A673 (cell line): Measurements from ENCODE around the gene GPR37. TPM values are rescaled to one million over a fixed set of nuclear protein-coding genes. Genes with fewer than 3 reads are reported as not detected.

ENCODE experiments used
- BruUV-seq: library from RNA; stranded (reverse); fragments of 400-500 nt; replicated peaks from 2 replicates; lab custom pipeline; 2021; lab: Mats Ljungman, UMichigan
- CTCF ChIA-PET: fragments of 300-600 bp; sonication (Branson Sonifier 250); formaldehyde crosslinking; loops from one replicate; lab custom pipeline; 2022; ENCODE audit warnings: antibody characterized with exemption; lab: Charles Lee
- POLR2A ChIA-PET: fragments of 300-600 bp; sonication (Branson Sonifier 250); formaldehyde crosslinking; loops from one replicate; lab custom pipeline; 2022; ENCODE audit warnings: antibody characterized with exemption; ENCODE audit not compliant: low non-redundant PET; lab: Charles Lee
- DNase-seq: peaks from one replicate; pipeline ENCODE4 v3.0.0-alpha.2; 2015; ENCODE audit warnings: low spot score
- H3K27ac ChIP-seq: fragments of 200-600 bp; sonication (generic); 2 replicates; pipeline ENCODE4 v1.5.1; 2016; ENCODE audit warnings: mixed run types, low read depth, mild to moderate bottlenecking, mixed read lengths, antibody characterized with exemption, low read length; ENCODE audit not compliant: poor library complexity, severe bottlenecking
- H3K27me3 ChIP-seq: fragments of 200-600 bp; sonication (generic); replicated peaks from 2 replicates; pipeline ENCODE4 v1.6.1; 2017; ENCODE audit warnings: mixed run types, low read depth, mild to moderate bottlenecking, mixed read lengths, antibody characterized with exemption, low read length; ENCODE audit not compliant: insufficient read depth, poor library complexity
- H3K36me3 ChIP-seq: fragments of 200-600 bp; sonication (generic); 2 replicates; pipeline ENCODE4 v1.6.1; 2016; ENCODE audit warnings: mixed run types, mild to moderate bottlenecking, mixed read lengths, antibody characterized with exemption, low read length; ENCODE audit not compliant: insufficient read depth, poor library complexity, severe bottlenecking
- H3K4me1 ChIP-seq: fragments of 200-600 bp; sonication (generic); 2 replicates; pipeline ENCODE4 v1.6.1; 2017; ENCODE audit warnings: mixed run types, mild to moderate bottlenecking, mixed read lengths, antibody characterized with exemption, low read length; ENCODE audit not compliant: insufficient read depth, poor library complexity, severe bottlenecking
- H3K4me3 ChIP-seq: fragments of 200-600 bp; sonication (generic); 2 replicates; pipeline ENCODE4 v1.5.1; 2016; ENCODE audit warnings: low read depth, mixed run types, mild to moderate bottlenecking, mixed read lengths, low read length; ENCODE audit not compliant: poor library complexity, severe bottlenecking
- H3K9me3 ChIP-seq: fragments of 200-600 bp; sonication (generic); 2 replicates; pipeline ENCODE4 v1.6.1; 2016; ENCODE audit warnings: mixed run types, low read depth, mild to moderate bottlenecking, mixed read lengths, antibody characterized with exemption, low read length; ENCODE audit not compliant: poor library complexity, severe bottlenecking
- CTCF ChIP-seq: fragments of 300-800, 200-600 bp; sonication (generic); conservative IDR thresholded peaks from 2 replicates; pipeline ENCODE4 v1.5.1; 2017; ENCODE audit warnings: low read depth, mild to moderate bottlenecking, antibody characterized with exemption, low read length, moderate library complexity, mixed read lengths
- EZH2 ChIP-seq: fragments of 200-600 bp; sonication (generic); IDR thresholded peaks from 2 replicates; pipeline ENCODE4 v1.6.1; 2017; ENCODE audit warnings: borderline replicate concordance, low read depth, mild to moderate bottlenecking, mixed read lengths, antibody characterized with exemption, low read length; ENCODE audit not compliant: poor library complexity, severe bottlenecking
- intact Hi-C: fragments of 100-400 bp; cut with micrococcal nuclease; formaldehyde crosslinking; loops from one replicate; pipeline ENCODE4 v1.10.0; 2022; ENCODE audit not compliant: unreplicated experiment
- total RNA-seq: library from RNA; stranded (reverse); gene quantifications from 2 replicates; pipeline ENCODE4 v1.2.3, GENCODE V29; 2021

The GPR37 gene
- total RNA-seq, 1 experiment from 2014 or later = 0.67 TPM

DNA sequence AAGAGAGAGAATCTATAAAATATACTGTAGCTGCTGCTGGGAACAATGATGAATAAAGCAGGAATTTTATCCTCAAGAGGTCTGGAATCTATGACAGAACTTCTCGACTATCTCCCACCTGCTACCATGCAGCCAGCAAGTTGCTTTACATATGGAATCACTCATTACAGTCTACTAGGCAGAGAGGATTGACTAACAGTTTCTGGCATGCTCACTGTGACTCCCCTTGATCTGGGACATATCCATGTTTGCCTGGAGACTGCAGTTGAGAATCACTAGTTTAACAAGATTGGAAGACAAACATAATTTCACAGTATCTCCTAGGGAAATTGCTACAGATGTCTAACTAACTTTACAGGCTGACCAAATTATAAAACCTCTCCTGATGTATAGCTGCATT, 13.3 kb downstream of the GPR37 start:
- no peak for DNase-seq
- POLR2A ChIA-PET = no interaction called here
- Histone ChIP-seq H3K4me1 (no peaks in the 10 kb centered on the region), H3K4me3 (no peak overlapping the region), H3K36me3 (no peaks in the 10 kb centered on the region), H3K9me3 (no peaks in the 10 kb centered on the region), H3K27me3 (no peaks in the 10 kb centered on the region), H3K27ac (no peak overlapping the region)
- TF ChIP-seq CTCF (no peak), EZH2 (no peak)
- CTCF ChIA-PET = no interaction called here
- intact Hi-C loops = no loop called here
- no TSS peak for BruUV-seq

GRCh38 chr7:124751027-124751426, 14.6 kb downstream of the GPR37 start:
- POLR2A ChIA-PET = no interaction called here
- no peak overlapping the region for H3K27ac ChIP-seq
- no peaks in the 10 kb centered on the region for H3K9me3 ChIP-seq
- intact Hi-C loops = no loop called here
- DNase-seq = no peak
- no peaks in the 10 kb centered on the region for H3K27me3 ChIP-seq
- no peak overlapping the region for H3K4me3 ChIP-seq
- no peaks in the 10 kb centered on the region for H3K4me1 ChIP-seq
- CTCF ChIA-PET = no interaction called here
- TF ChIP-seq EZH2 = no peak
- no peak for TF ChIP-seq CTCF
- BruUV-seq = no TSS peak
- no peaks in the 10 kb centered on the region for H3K36me3 ChIP-seq

GRCh38 chr7:124747072-124747471, 18.5 kb downstream of the GPR37 start:
- TF ChIP-seq EZH2 (no peak), CTCF (no peak)
- Histone ChIP-seq H3K27me3 (no peaks in the 10 kb centered on the region), H3K4me1 (no peaks in the 10 kb centered on the region), H3K4me3 (no peak overlapping the region), H3K36me3 (no peaks in the 10 kb centered on the region), H3K27ac (no peak overlapping the region), H3K9me3 (no peaks in the 10 kb centered on the region)
- ChIA-PET CTCF (no interaction called here), POLR2A (no interaction called here)
- DNase-seq = no peak
- no TSS peak for BruUV-seq
- intact Hi-C loops = no loop called here
